ENCODE results near the gene SSH3.

DNA sequence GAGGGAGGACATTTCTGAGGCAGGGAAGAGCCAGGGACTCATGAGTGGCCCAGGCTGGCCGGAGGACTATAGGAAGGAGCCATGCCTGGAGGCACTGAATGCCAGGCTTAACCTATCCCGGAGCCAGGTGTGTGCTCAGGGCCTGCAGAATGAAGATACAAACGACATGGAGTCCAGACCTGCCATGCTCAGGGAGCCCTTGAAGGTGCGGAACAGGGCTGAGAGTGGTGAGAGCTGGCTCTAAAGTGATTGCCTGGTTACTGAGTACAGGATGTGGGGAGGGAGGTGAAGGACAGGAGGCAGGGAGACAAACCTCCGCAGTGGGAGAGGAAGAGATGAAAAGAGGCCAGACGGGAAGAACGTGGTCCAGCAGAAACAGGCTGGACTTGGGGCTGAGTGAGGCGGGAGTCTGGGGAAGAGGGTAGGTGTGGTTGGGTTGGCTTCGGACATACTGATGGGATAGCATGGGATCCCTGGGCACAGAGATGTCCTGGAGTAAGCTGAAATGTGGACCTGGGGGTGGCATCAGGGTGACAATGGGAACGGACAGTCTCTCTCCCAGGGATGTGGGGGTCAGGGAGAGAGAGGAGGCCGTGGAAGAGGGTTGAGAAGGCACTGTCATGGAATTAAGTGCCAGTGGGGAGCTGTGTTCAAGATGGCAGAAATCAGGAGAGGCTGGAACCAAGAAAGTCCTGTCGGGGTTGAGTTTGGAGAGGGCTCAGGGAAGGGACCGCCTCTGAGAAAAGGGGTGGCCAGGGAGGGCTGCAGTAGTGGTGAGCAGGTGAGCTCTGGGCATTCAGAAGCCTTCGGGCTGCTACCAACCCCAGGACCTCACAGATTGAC lies 15.8 kb upstream of the SSH3 start:
- TF ChIP-seq, protein P1, sequence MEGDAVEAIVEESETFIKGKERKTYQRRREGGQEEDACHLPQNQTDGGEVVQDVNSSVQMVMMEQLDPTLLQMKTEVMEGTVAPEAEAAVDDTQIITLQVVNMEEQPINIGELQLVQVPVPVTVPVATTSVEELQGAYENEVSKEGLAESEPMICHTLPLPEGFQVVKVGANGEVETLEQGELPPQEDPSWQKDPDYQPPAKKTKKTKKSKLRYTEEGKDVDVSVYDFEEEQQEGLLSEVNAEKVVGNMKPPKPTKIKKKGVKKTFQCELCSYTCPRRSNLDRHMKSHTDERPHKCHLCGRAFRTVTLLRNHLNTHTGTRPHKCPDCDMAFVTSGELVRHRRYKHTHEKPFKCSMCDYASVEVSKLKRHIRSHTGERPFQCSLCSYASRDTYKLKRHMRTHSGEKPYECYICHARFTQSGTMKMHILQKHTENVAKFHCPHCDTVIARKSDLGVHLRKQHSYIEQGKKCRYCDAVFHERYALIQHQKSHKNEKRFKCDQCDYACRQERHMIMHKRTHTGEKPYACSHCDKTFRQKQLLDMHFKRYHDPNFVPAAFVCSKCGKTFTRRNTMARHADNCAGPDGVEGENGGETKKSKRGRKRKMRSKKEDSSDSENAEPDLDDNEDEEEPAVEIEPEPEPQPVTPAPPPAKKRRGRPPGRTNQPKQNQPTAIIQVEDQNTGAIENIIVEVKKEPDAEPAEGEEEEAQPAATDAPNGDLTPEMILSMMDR (IDR thresholded peaks at IDR 0.05; ENCODE audit: insufficient read depth, low read length, poor library complexity, severe bottlenecking), result no peak
- TF ChIP-seq EZH2phosphoT487 (conservative IDR thresholded peaks at IDR 0.05; ENCODE audit: low read length), result no peak

All from SU-DHL-6 (cell line).